Ascending aorta (tissue), 2 donors: ENCODE data around the gene EGFL8. TPM values are rescaled to one million over a fixed set of nuclear protein-coding genes. Genes with fewer than 3 reads are reported as not detected.

Experiments used
- DNase-seq, 2 donors: peaks; one replicate each; pipeline ENCODE4 v3.0.0-alpha.2; 2019; ENCODE audit warnings: low spot score in 2 of 2
- H3K27ac ChIP-seq, 2 donors: fragments of 200-600 bp; sonication (generic); one replicate each; pipeline ENCODE4 v1.5.1; 2016 to 2017; ENCODE audit warnings: mild to moderate bottlenecking in 1 of 2
- H3K27me3 ChIP-seq: fragments of 200-600 bp; sonication (generic); one replicate; pipeline ENCODE4 v1.5.1; 2017
- H3K36me3 ChIP-seq, 2 donors: fragments of 200-600 bp; sonication (generic); one replicate each; pipeline ENCODE4 v1.5.1; 2016
- H3K4me1 ChIP-seq, 2 donors: fragments of 200-600 bp; sonication (generic); one replicate each; pipeline ENCODE4 v1.5.1; 2016 to 2017; ENCODE audit warnings: mild to moderate bottlenecking in 1 of 2
- H3K4me3 ChIP-seq, 2 donors: fragments of 200-600 bp; sonication (generic); one replicate each; pipeline ENCODE4 v1.5.1; 2016 to 2017; ENCODE audit warnings: mild to moderate bottlenecking in 1 of 2
- H3K9me3 ChIP-seq, 2 donors: fragments of 200-600 bp; sonication (generic); one replicate each; pipeline ENCODE4 v1.5.1; 2016
- CTCF ChIP-seq, 3 experiments: fragments of 200-600 bp in 2 of 3; fragments of 450-650 bp in 1 of 3; sonication (generic) in 2 of 3; IDR thresholded peaks; one replicate each; pipeline ENCODE4 v1.5.1; 2016 to 2019; ENCODE audit warnings: antibody characterized with exemption in 3 of 3, mild to moderate bottlenecking in 1 of 3, moderate library complexity in 1 of 3
- intact Hi-C: fragments of 100-400 bp; cut with DNase I; formaldehyde crosslinking; loops from one replicate; pipeline ENCODE4 v1.15.1; 2023
- total RNA-seq: library from RNA; depleted of rRNA; stranded (reverse); fragments of >200 nt; gene quantifications from one replicate; pipeline ENCODE4 v1.1.0, GENCODE V29; 2016

The EGFL8 gene
- total RNA-seq, 1 donor from 2014 or later: 9.4 TPM

DNA sequence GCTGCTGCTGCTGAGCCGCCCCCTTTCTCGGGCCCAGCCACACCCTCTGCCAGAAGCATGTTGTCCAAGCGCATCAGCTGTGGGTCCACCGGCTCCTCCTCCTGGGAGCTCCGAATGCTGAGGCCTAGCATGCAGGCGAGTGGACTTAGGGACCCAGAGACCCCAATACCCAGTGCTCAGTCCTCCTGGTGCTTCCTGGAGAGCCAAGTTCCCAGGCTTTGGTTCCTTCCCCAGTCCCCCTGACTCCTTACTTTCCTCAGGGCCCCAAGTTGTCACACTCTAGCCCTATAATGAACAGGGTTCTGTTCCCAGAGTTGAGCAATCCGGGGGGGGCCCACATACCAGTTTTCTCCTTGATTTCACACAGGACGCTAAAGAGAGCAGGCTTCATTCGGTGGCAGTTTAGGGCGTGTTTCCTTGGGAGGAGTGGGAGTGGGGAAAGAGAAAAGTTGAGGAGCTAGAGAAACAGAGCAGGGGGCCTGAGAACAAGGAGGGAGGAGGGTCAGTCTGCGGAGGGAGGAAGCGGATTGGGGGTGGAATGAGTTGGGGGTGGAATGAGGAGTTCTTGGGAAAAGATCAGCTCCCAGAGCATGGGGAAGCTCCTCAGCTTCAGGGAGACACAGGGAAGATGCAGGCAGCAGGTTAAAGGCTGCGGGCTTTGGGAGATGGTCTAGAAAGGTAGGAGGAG, 24.1 kb downstream of the EGFL8 start:
- TF ChIP-seq CTCF (IDR thresholded peaks at IDR 0.05): no peak
- no peak for DNase-seq

DNA sequence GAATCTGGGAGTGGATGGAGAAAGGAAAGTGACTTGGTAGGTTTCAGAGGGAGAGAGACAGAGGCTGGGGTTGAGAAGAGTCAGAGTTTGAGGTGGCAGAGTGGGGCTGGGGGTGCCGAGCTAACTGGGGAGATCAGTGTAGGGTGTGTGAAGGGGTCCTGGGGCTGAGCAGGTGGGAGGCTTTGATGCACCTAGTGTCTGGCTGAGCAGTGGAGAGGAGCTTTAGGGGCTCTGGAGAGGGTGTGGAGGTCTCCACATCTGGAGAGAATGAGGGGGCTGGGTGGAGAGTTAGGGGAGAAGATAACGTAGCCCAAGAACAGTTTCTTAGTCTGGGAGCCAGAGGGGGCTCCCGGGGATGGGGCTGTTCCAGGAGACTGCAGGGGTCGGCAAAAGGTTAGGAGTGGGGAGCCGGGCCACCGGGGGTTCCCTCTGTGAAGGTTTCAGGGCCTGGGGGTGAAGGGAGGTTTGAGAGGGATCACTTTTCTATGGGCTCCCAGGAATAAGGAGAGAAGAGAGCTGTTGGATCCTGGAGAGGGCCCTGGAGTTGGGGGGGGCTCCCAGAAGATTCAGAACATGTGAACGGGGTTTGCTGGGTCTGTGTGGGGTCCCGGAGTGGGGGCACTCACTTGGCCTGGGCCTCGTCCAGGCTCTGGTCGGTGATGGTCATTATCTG, 24.8 kb downstream of the EGFL8 start:
- H3K4me3 ChIP-seq: peak overlapping the region; percentile 67 to 98
- no peak for DNase-seq
- peak overlapping the region; percentile 80 to 99 for H3K27ac ChIP-seq
- TF ChIP-seq CTCF (IDR thresholded peaks at IDR 0.05): no peak
- no peaks in the 10 kb centered on the region for H3K27me3 ChIP-seq
- peaks cover 5 to 25% of the 10 kb centered on the region in 2 donors for H3K4me1 ChIP-seq
- peaks cover 18 to 19% of the 10 kb centered on the region in 2 donors for H3K36me3 ChIP-seq
- H3K9me3 ChIP-seq: no peaks in the 10 kb centered on the region
- intact Hi-C loops: loop anchor here (10.0 kb wide), 1 partner anchor 644 kb away; the partner anchor contains the start of genes ATP6V1G2, DDX39B and NFKBIL1

More for the DNA sequence above, 24.1 kb downstream of the EGFL8 start:
- H3K27ac ChIP-seq: peak overlapping the region; percentile 80 to 99
- H3K4me3 ChIP-seq: peak overlapping the region; percentile 67 to 98
- no peaks in the 10 kb centered on the region for H3K9me3 ChIP-seq
- peaks cover 5 to 25% of the 10 kb centered on the region in 2 donors for H3K4me1 ChIP-seq
- intact Hi-C loops: loop anchor here (10.0 kb wide), 1 partner anchor 644 kb away; the partner anchor contains the start of genes ATP6V1G2, DDX39B and NFKBIL1
- H3K36me3 ChIP-seq: peaks cover 18 to 19% of the 10 kb centered on the region in 2 donors
- H3K27me3 ChIP-seq: no peaks in the 10 kb centered on the region

DNA sequence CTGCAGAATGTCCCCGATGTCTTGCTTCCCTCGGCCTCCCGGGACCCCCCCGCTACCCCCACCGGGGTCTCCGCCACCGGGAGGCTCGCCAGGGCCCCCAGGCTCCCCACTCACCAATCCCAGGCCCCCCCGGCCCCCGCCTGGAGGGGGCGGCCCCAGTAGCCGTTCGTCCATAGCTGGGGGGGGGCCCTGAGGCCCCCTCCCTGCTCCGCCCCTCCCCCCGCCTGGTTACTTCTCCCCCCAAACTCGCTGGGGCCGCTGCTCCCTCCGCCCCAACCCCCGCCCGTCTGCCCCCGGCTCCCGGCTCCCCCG, 25.3 kb downstream of the EGFL8 start:
- intact Hi-C loops: loop anchor here (1.0 to 10.0 kb wide), 2 partner anchors 11 to 645 kb away; partner anchors contain the start of genes ATP6V1G2, DDX39B, NFKBIL1 and RNF5
- DNase-seq: no peak

GRCh38 chr6:32190054-32190851, 25.9 kb downstream of the EGFL8 start, which contains the start of gene PBX2:
TSS of gene PBX2 (minus strand) at chr6:32190202. CDS start at chr6:32189915, 287 bp downstream.
- no peaks in the 10 kb centered on the region for H3K27me3 ChIP-seq
- peak; percentile 66 to 93 for DNase-seq
- no peak for TF ChIP-seq CTCF (IDR thresholded peaks at IDR 0.05)
- intact Hi-C loops: loop anchor here (1.0 kb wide), 1 partner anchor 12 kb away; the partner anchor contains the start of gene RNF5
- peaks cover 5 to 25% of the 10 kb centered on the region in 2 donors for H3K4me1 ChIP-seq
- H3K27ac ChIP-seq: peak within 1 kb of the TSS; percentile 80 to 99
- H3K36me3 ChIP-seq: peaks cover 18 to 19% of the 10 kb centered on the region in 2 donors
- no peaks in the 10 kb centered on the region for H3K9me3 ChIP-seq
- H3K4me3 ChIP-seq: peak within 1 kb of the TSS; percentile 67 to 98

More for the DNA sequence above, 25.3 kb downstream of the EGFL8 start:
- Histone ChIP-seq H3K4me1 (peaks cover 5 to 25% of the 10 kb centered on the region in 2 donors), H3K36me3 (peaks cover 18 to 19% of the 10 kb centered on the region in 2 donors), H3K27ac (peak overlapping the region; percentile 80 to 99), H3K4me3 (peak overlapping the region; percentile 67 to 98), H3K9me3 (no peaks in the 10 kb centered on the region), H3K27me3 (no peaks in the 10 kb centered on the region)
- TF ChIP-seq CTCF (IDR thresholded peaks at IDR 0.05): no peak
